Astrocyte (in vitro differentiated cells and primary cell): ENCODE data around the gene OPCML. TPM values are rescaled to one million over a fixed set of nuclear protein-coding genes. Genes with fewer than 3 reads are reported as not detected.

Experiments used
- DNase-seq: peaks from one replicate; pipeline ENCODE4 v3.0.0-alpha.2; 2010; ENCODE audit warnings: low read depth
- FAIRE-seq: peaks from 2 replicates; lab custom pipeline; 2011; peaks lifted over from hg19 to GRCh38; lab: Jason Lieb, UNC
- H2AFZ ChIP-seq: 2 replicates; pipeline ENCODE4 v1.6.0; 2012; ENCODE audit warnings: low read depth, low read length, inconsistent platforms
- H3K27ac ChIP-seq: 2 replicates; pipeline ENCODE4 v1.5.1; 2011; ENCODE audit warnings: low read depth, low read length, inconsistent platforms
- H3K27me3 ChIP-seq: 2 replicates; pipeline ENCODE4 v1.6.0; 2011; ENCODE audit warnings: low read length, inconsistent platforms; ENCODE audit not compliant: insufficient read depth
- H3K36me3 ChIP-seq: 2 replicates; pipeline ENCODE4 v1.5.1; 2011; ENCODE audit warnings: low read length, inconsistent platforms; ENCODE audit not compliant: insufficient read depth
- H3K4me1 ChIP-seq: 2 replicates; pipeline ENCODE4 v1.5.1; 2011; ENCODE audit warnings: low read length, inconsistent platforms; ENCODE audit not compliant: insufficient read depth
- H3K4me2 ChIP-seq: 2 replicates; pipeline ENCODE4 v1.6.0; 2012; ENCODE audit warnings: low read length, inconsistent platforms
- H3K4me3 ChIP-seq: 2 replicates; pipeline ENCODE4 v1.5.1; 2011; ENCODE audit warnings: low read depth, mild to moderate bottlenecking, low read length, inconsistent platforms; ENCODE audit not compliant: insufficient read depth
- H3K79me2 ChIP-seq: 2 replicates; pipeline ENCODE4 v1.6.0; 2012; ENCODE audit warnings: mild to moderate bottlenecking, low read length, inconsistent platforms; ENCODE audit not compliant: insufficient read depth
- H3K9ac ChIP-seq: 2 replicates; pipeline ENCODE4 v1.6.0; 2012; ENCODE audit warnings: mild to moderate bottlenecking, low read length, inconsistent platforms
- H3K9me3 ChIP-seq: 2 replicates; pipeline ENCODE4 v1.5.1; 2012; ENCODE audit warnings: low read depth, mild to moderate bottlenecking, low read length, inconsistent platforms; ENCODE audit not compliant: insufficient read depth
- H4K20me1 ChIP-seq: 2 replicates; pipeline ENCODE4 v1.6.0; 2012; ENCODE audit warnings: low read length, inconsistent platforms; ENCODE audit not compliant: insufficient read depth
- H3K27ac Mint-ChIP-seq: one replicate; pipeline ENCODE4 v1.8.0; 2021; ENCODE audit warnings: mild to moderate bottlenecking, mixed read lengths; ENCODE audit not compliant: unreplicated experiment
- H3K27me3 Mint-ChIP-seq: one replicate; pipeline ENCODE4 v1.8.0; 2021; ENCODE audit warnings: low read depth, mixed read lengths; ENCODE audit not compliant: unreplicated experiment
- H3K36me3 Mint-ChIP-seq: one replicate; pipeline ENCODE4 v1.8.0; 2021; ENCODE audit warnings: low read depth, mixed read lengths; ENCODE audit not compliant: unreplicated experiment
- H3K4me1 Mint-ChIP-seq: one replicate; pipeline ENCODE4 v1.8.0; 2021; ENCODE audit warnings: low read depth, mixed read lengths; ENCODE audit not compliant: unreplicated experiment
- H3K4me3 Mint-ChIP-seq: one replicate; pipeline ENCODE4 v1.8.0; 2021; ENCODE audit warnings: mild to moderate bottlenecking, moderate library complexity, mixed read lengths; ENCODE audit not compliant: unreplicated experiment
- H3K9me3 Mint-ChIP-seq: one replicate; pipeline ENCODE4 v1.8.0; 2021; ENCODE audit warnings: mild to moderate bottlenecking, mixed read lengths; ENCODE audit not compliant: unreplicated experiment
- EZH2 ChIP-seq: IDR thresholded peaks from 2 replicates; pipeline ENCODE4 v1.6.1; 2012; ENCODE audit warnings: mild to moderate bottlenecking, low read length, inconsistent platforms; ENCODE audit not compliant: insufficient read depth
- total RNA-seq: library from RNA; stranded (reverse); gene quantifications from 2 replicates; pipeline ENCODE4 v1.2.1, GENCODE V29; 2021
- TF ChIP-seq, protein P1 (sequence below): IDR thresholded peaks from 2 replicates; pipeline ENCODE4 v1.5.1; 2011; ENCODE audit warnings: low read depth, mild to moderate bottlenecking, inconsistent platforms, low read length, moderate library complexity; ENCODE audit not compliant: insufficient read depth

OPCML gene
- total RNA-seq, 1 donor from 2014 or later = 7.9 TPM

DNA sequence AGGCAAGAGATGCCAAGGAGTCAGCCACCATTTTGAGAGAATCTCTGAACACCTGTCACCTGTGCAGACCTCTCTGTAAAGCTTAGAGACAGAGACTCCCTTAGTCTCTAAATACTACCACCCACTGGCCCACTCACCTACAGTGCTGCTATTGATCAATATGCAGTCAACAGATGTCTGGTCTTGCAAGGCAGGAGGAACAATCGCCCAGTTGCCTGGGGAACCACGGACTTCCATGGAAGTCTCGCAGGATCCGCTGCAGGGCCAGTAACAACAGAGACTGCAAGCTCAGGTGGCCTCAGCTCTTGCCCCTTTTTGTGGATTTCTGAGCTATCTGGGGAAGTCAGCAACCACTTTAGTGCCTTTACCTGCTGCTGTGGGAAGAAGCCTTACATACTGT, 195.1 kb downstream of the OPCML start:
- Mint-ChIP-seq H3K4me3 (no peak overlapping the region), H3K27ac (no peak overlapping the region), H3K36me3 (no peaks in the 10 kb centered on the region), H3K27me3 (peaks cover 5% of the 10 kb centered on the region), H3K9me3 (no peaks in the 10 kb centered on the region), H3K4me1 (peaks cover 8% of the 10 kb centered on the region)
- Histone ChIP-seq H3K9me3 (peaks cover 2% of the 10 kb centered on the region), H3K4me3 (no peak overlapping the region), H4K20me1 (no peaks in the 10 kb centered on the region), H3K27ac (no peak overlapping the region), H3K9ac (no peak overlapping the region), H3K4me2 (no peak overlapping the region), H3K4me1 (no peaks in the 10 kb centered on the region), H2AFZ (no peak overlapping the region), H3K36me3 (no peaks in the 10 kb centered on the region), H3K27me3 (no peaks in the 10 kb centered on the region), H3K79me2 (no peaks in the 10 kb centered on the region)
- FAIRE-seq (no peak), DNase-seq (no peak)
- TF ChIP-seq EZH2 = no peak
- TF ChIP-seq, protein P1, sequence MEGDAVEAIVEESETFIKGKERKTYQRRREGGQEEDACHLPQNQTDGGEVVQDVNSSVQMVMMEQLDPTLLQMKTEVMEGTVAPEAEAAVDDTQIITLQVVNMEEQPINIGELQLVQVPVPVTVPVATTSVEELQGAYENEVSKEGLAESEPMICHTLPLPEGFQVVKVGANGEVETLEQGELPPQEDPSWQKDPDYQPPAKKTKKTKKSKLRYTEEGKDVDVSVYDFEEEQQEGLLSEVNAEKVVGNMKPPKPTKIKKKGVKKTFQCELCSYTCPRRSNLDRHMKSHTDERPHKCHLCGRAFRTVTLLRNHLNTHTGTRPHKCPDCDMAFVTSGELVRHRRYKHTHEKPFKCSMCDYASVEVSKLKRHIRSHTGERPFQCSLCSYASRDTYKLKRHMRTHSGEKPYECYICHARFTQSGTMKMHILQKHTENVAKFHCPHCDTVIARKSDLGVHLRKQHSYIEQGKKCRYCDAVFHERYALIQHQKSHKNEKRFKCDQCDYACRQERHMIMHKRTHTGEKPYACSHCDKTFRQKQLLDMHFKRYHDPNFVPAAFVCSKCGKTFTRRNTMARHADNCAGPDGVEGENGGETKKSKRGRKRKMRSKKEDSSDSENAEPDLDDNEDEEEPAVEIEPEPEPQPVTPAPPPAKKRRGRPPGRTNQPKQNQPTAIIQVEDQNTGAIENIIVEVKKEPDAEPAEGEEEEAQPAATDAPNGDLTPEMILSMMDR = no peak

DNA sequence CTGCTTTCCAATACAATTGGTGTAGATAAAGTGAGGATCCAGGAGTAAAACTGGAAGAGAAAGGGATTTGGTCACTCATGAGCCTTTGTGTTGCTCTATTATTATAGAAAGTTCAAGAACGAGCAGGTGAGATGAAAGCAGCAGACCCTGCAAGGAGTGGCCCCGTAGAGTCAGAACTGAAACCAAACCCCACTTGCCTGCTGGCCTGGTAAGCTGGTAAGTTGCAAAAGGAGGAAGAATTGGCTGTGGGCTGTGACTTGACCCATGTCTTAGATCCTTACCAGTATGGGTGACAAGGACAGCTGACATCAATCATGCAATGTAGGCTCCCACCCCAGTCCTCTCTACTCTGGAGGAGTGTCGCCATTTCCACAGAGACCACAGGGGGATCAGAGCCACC, 201.3 kb downstream of the OPCML start:
- Histone ChIP-seq H3K9me3 (peaks cover 2% of the 10 kb centered on the region), H3K4me1 (no peaks in the 10 kb centered on the region), H3K9ac (no peak overlapping the region), H3K27ac (no peak overlapping the region), H4K20me1 (no peaks in the 10 kb centered on the region), H3K36me3 (no peaks in the 10 kb centered on the region), H3K4me3 (no peak overlapping the region), H3K79me2 (no peaks in the 10 kb centered on the region), H2AFZ (no peak overlapping the region), H3K27me3 (no peaks in the 10 kb centered on the region), H3K4me2 (no peak overlapping the region)
- DNase-seq (no peak), FAIRE-seq (no peak)
- Mint-ChIP-seq H3K4me1 (no peaks in the 10 kb centered on the region), H3K4me3 (no peak overlapping the region), H3K9me3 (no peaks in the 10 kb centered on the region), H3K36me3 (no peaks in the 10 kb centered on the region), H3K27ac (no peak overlapping the region), H3K27me3 (peaks cover 3% of the 10 kb centered on the region)
- TF ChIP-seq, protein P1 = no peak
- no peak for TF ChIP-seq EZH2

DNA sequence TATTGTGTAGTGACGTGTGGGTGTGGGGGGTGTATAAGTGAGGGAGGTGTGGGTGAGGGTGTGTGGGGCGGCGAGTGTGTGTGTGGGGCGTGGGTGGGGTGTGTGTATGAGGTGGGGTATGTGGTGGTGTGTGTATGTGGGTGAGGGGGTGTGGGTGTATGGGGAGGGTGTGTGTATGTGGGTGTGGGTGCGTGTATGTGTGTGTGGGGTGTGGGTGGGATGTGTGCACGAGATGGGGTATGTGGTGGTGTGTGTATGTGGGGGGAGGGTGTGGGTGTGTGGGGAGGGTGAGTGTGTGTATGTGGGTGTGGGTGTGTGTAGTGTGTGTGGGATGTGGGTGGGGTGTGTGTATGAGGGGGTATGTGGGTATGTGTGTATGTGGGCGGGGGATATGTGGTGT, 205.5 kb downstream of the OPCML start:
- no peaks in the 10 kb centered on the region for H3K27me3 Mint-ChIP-seq
- H3K79me2 ChIP-seq = no peaks in the 10 kb centered on the region
- no peaks in the 10 kb centered on the region for H3K4me1 Mint-ChIP-seq
- H3K36me3 ChIP-seq = no peaks in the 10 kb centered on the region
- H3K4me3 ChIP-seq = no peak overlapping the region
- H3K36me3 Mint-ChIP-seq = no peaks in the 10 kb centered on the region
- no peak for DNase-seq
- H3K9me3 ChIP-seq = no peaks in the 10 kb centered on the region
- no peak overlapping the region for H3K27ac Mint-ChIP-seq
- no peak overlapping the region for H3K4me3 Mint-ChIP-seq
- H3K4me2 ChIP-seq = no peak overlapping the region
- no peak overlapping the region for H3K9ac ChIP-seq
- no peaks in the 10 kb centered on the region for H3K27me3 ChIP-seq
- no peaks in the 10 kb centered on the region for H4K20me1 ChIP-seq
- H3K27ac ChIP-seq = no peak overlapping the region
- H2AFZ ChIP-seq = no peak overlapping the region
- FAIRE-seq = no peak
- no peaks in the 10 kb centered on the region for H3K4me1 ChIP-seq
- H3K9me3 Mint-ChIP-seq = no peaks in the 10 kb centered on the region
- no peak for TF ChIP-seq EZH2
- TF ChIP-seq, protein P1 = no peak
